HepG2 (cell line): ENCODE data around the gene GPR149. TPM values are rescaled to one million over a fixed set of nuclear protein-coding genes. Genes with fewer than 3 reads are reported as not detected.

Experiments used
- ASH2L ChIP-seq: fragments of 300-600, 200-600 bp; sonication (generic); IDR thresholded peaks from 2 replicates; pipeline ENCODE4 v1.7.0; 2017; ENCODE audit warnings: low read depth, mild to moderate bottlenecking, moderate library complexity, mixed read lengths, low read length; ENCODE audit not compliant: insufficient read length
- CHD2 ChIP-seq: IDR thresholded peaks from 2 replicates; pipeline ENCODE4 v1.6.1; 2011; ENCODE audit warnings: low read depth, low read length, improper control_type of control experiment
- CHD4 ChIP-seq: fragments of 200-600 bp; sonication (generic); IDR thresholded peaks from 2 replicates; pipeline ENCODE4 v1.7.0; 2017; ENCODE audit warnings: mild to moderate bottlenecking, low read length, borderline replicate concordance
- E2F5 ChIP-seq: sonication (generic); formaldehyde crosslinking; conservative IDR thresholded peaks from 2 replicates; pipeline ENCODE4 v1.4.0; 2020; ENCODE audit warnings: missing genetic modification reagents
- ERF ChIP-seq: IDR thresholded peaks from 2 replicates; pipeline ENCODE4 v1.6.1; 2018; ENCODE audit warnings: missing biosample characterization, missing genetic modification reagents
- KAT2B ChIP-seq: fragments of 150-350 bp; IDR thresholded peaks from 2 replicates; pipeline ENCODE4 v1.6.1; 2014; ENCODE audit warnings: low read depth, low read length, borderline replicate concordance
- KAT7 ChIP-seq: IDR thresholded peaks from 2 replicates; pipeline ENCODE4 v1.6.1; 2018; ENCODE audit warnings: borderline replicate concordance, missing compliant biosample characterization
- KLF6 ChIP-seq: IDR thresholded peaks from 2 replicates; pipeline ENCODE4 v1.8.0; 2016; ENCODE audit warnings: missing biosample characterization, missing genetic modification reagents
- PATZ1 ChIP-seq: sonication (generic); formaldehyde crosslinking; IDR thresholded peaks from 2 replicates; pipeline ENCODE4 v1.4.0; 2020; ENCODE audit warnings: missing genetic modification reagents
- SALL2 ChIP-seq: sonication (generic); formaldehyde crosslinking; IDR thresholded peaks from 2 replicates; pipeline ENCODE4 v1.8.1; 2023; ENCODE audit warnings: mild to moderate bottlenecking, missing genetic modification reagents, inconsistent platforms
- TAF1 ChIP-seq: sonication (generic); formaldehyde crosslinking; IDR thresholded peaks from 2 replicates; pipeline ENCODE4 v1.4.0; 2020; ENCODE audit warnings: missing genetic modification reagents
- TCF7L2 ChIP-seq: IDR thresholded peaks from 2 replicates; pipeline ENCODE4 v1.6.1; 2011; ENCODE audit warnings: mild to moderate bottlenecking, low read depth, low read length, moderate library complexity
- YEATS2 ChIP-seq: sonication (generic); formaldehyde crosslinking; IDR thresholded peaks from 2 replicates; pipeline ENCODE4 v1.4.0; 2020; ENCODE audit warnings: missing genetic modification reagents, borderline replicate concordance
- ZNF3 ChIP-seq: IDR thresholded peaks from 2 replicates; pipeline ENCODE4 v1.7.0; 2017; ENCODE audit warnings: inconsistent platforms
- ZNF335 ChIP-seq: sonication (generic); formaldehyde crosslinking; IDR thresholded peaks from 2 replicates; pipeline ENCODE4 v1.4.0; 2020; ENCODE audit warnings: missing genetic modification reagents
- ZNF383 ChIP-seq: sonication (generic); formaldehyde crosslinking; IDR thresholded peaks from 2 replicates; pipeline ENCODE4 v1.4.0; 2020; ENCODE audit warnings: missing genetic modification reagents, mild to moderate bottlenecking, borderline replicate concordance
- ZNF414 ChIP-seq: sonication (generic); formaldehyde crosslinking; IDR thresholded peaks from 2 replicates; pipeline ENCODE4 v1.5.0; 2020; ENCODE audit warnings: missing genetic modification reagents
- ZNF543 ChIP-seq: sonication (generic); formaldehyde crosslinking; IDR thresholded peaks from 2 replicates; pipeline ENCODE4 v1.4.0; 2020; ENCODE audit warnings: mild to moderate bottlenecking, missing genetic modification reagents
- ZNF619 ChIP-seq: sonication (generic); formaldehyde crosslinking; IDR thresholded peaks from 2 replicates; pipeline ENCODE4 v1.4.0; 2020; ENCODE audit warnings: mild to moderate bottlenecking, missing genetic modification reagents
- polyA plus RNA-seq, 8 experiments: library from polyadenylated mRNA; depleted of rRNA in 3 of 8; stranded (reverse) in 7 of 8; unstranded in 1 of 8; fragments of >200 nt; fragmentation: Illumina TruSeq in 4 of 8; extraction: Trizol in 4 of 8; gene quantifications; 2 replicates each; pipeline versions ENCODE4 v1.2.1 to v1.2.3, GENCODE V29; 2011 to 2016; ENCODE audit warnings: low read depth in 4 of 8, missing spikeins in 1 of 8, mixed read lengths in 1 of 8; ENCODE audit not compliant: insufficient read depth in 1 of 8
- total RNA-seq, 5 experiments: library from RNA; depleted of rRNA; stranded (reverse); fragments of >200 nt; fragmentation: Illumina TruSeq; extraction: Trizol; gene quantifications; 2 replicates each; pipeline ENCODE4 v1.2.3, GENCODE V29; 2016; ENCODE audit warnings: low read depth in 1 of 5
- TF ChIP-seq, protein P1 (sequence below): sonication (generic); formaldehyde crosslinking; IDR thresholded peaks from 2 replicates; pipeline ENCODE4 v1.9.0; 2021; ENCODE audit warnings: missing genetic modification reagents, mild to moderate bottlenecking, borderline replicate concordance
- TF ChIP-seq, protein P2 (sequence below): sonication (generic); formaldehyde crosslinking; IDR thresholded peaks from 2 replicates; pipeline ENCODE4 v1.8.1; 2023; ENCODE audit warnings: missing genetic modification reagents, mild to moderate bottlenecking, borderline replicate concordance
- TF ChIP-seq, protein P3 (sequence below): sonication (generic); formaldehyde crosslinking; IDR thresholded peaks from 2 replicates; pipeline ENCODE4 v1.4.0; 2020; ENCODE audit warnings: missing genetic modification reagents

GPR149 gene
- total and polyA plus RNA-seq, 2 of the 13 experiments (the other 11 are each of a cell fraction or from before 2014, with no cell fraction given): not detected

DNA sequence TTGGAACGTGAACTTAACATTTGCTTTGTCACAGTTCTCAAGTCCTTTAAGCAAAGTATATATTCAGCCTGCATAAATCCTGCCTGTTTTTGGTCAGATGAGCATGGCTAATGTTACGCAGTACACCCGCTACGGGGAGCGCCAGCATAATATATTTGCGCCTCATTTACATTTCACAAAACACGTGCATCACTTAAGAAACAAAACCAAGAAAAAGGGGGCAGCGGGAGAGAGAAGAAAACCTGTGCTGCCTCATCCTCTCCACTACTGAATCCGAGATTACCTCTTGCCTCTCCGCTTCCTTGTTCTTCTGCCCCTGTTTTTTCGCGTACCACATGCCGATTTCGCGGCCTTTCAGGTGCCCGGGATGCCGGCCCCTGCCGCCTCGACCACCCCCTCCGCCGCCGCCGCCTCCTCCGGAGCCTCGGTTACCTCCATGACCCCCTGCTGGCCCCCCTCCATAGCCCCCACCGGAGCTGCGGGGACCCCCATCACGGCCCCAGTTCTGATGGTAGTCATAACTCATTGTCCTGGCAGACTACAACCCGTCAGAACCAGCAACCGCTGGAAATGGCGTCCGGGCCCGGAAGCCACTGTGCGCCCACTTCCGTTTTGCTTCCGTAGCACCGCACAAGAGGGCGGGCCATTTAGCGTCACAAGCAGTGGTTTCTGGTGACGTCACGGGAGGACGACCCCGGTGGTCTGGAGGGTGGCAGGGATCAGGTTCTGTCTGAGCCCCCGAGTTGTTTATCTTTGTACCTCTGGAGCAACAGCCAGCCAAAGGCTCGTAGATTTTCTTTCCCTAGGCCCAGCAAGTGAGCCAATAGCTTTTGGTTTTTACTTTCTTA, 105.9 kb downstream of the GPR149 start, which contains the start of gene DHX36 (continued):
- TF ChIP-seq, protein P1, sequence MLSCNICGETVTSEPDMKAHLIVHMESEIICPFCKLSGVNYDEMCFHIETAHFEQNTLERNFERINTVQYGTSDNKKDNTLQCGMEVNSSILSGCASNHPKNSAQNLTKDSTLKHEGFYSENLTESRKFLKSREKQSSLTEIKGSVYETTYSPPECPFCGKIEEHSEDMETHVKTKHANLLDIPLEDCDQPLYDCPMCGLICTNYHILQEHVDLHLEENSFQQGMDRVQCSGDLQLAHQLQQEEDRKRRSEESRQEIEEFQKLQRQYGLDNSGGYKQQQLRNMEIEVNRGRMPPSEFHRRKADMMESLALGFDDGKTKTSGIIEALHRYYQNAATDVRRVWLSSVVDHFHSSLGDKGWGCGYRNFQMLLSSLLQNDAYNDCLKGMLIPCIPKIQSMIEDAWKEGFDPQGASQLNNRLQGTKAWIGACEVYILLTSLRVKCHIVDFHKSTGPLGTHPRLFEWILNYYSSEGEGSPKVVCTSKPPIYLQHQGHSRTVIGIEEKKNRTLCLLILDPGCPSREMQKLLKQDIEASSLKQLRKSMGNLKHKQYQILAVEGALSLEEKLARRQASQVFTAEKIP (CRISPR knock-in tag): no peak
- TF ChIP-seq ASH2L (peak; percentile 92), TCF7L2 (no peak), ZNF414 (CRISPR knock-in tag) (peak; percentile 78), ZNF543 (0 out of 2 replicates have a peak, but pooled peaks have one; percentile 51), TAF1 (peak; percentile 84), ERF (CRISPR knock-in tag) (peak; percentile 33; the same call in 1 of the 2 replicates), KAT7 (peak; percentile 41; the same call in 1 of the 2 replicates), ZNF383 (CRISPR knock-in tag) (no peak), ZNF3 (no peak), YEATS2 (peak; percentile 81; the same call in 1 of the 2 replicates), KLF6 (CRISPR knock-in tag) (peak; percentile 53; the same call in 1 of the 2 replicates), E2F5 (CRISPR knock-in tag) (no peak), ZNF619 (CRISPR knock-in tag) (peak; percentile 31; the same call in 1 of the 2 replicates), CHD2 (no peak), KAT2B (no peak), CHD4 (no peak), PATZ1 (CRISPR knock-in tag) (no peak), SALL2 (CRISPR knock-in tag) (peak; percentile 30; the same call in 1 of the 2 replicates), ZNF335 (CRISPR knock-in tag) (peak; percentile 23; the same call in 1 of the 2 replicates)
- TF ChIP-seq, protein P2, sequence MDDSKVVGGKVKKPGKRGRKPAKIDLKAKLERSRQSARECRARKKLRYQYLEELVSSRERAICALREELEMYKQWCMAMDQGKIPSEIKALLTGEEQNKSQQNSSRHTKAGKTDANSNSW (CRISPR knock-in tag): 0 out of 2 replicates have a peak, but pooled peaks have one; percentile 57
- TF ChIP-seq, protein P3, sequence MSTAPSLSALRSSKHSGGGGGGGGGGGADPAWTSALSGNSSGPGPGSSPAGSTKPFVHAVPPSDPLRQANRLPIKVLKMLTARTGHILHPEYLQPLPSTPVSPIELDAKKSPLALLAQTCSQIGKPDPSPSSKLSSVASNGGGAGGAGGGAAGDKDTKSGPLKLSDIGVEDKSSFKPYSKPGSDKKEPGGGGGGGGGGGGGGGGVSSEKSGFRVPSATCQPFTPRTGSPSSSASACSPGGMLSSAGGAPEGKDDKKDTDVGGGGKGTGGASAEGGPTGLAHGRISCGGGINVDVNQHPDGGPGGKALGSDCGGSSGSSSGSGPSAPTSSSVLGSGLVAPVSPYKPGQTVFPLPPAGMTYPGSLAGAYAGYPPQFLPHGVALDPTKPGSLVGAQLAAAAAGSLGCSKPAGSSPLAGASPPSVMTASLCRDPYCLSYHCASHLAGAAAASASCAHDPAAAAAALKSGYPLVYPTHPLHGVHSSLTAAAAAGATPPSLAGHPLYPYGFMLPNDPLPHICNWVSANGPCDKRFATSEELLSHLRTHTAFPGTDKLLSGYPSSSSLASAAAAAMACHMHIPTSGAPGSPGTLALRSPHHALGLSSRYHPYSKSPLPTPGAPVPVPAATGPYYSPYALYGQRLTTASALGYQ: no peak
